ENCODE data around the gene DGKA.

Gene DGKA

GRCh38 chr12:55931780-55932550 is 1.0 kb downstream of the DGKA start:
- DNase-seq: peak; percentile 44

DNA sequence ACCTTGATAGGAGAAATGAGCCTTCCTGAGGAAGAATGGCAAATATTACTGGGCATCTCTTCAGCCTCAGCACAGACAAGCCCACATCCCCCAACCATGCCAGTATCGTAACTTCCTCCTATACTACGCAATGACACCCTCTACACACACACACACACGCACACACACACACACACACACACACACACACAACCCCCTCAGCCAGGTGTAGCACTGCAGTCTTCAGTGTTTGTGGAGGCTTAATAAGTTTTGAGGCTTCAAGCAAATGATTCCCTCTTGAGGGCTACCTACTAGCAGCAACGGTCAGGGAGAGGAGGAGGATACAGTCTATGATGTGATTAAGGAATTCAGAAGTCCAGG is 1.6 kb downstream of the DGKA start:
- no peak for DNase-seq

GRCh38 chr12:55933169-55933798 is 2.3 kb downstream of the DGKA start:
- peak; percentile 75 for DNase-seq

DNA sequence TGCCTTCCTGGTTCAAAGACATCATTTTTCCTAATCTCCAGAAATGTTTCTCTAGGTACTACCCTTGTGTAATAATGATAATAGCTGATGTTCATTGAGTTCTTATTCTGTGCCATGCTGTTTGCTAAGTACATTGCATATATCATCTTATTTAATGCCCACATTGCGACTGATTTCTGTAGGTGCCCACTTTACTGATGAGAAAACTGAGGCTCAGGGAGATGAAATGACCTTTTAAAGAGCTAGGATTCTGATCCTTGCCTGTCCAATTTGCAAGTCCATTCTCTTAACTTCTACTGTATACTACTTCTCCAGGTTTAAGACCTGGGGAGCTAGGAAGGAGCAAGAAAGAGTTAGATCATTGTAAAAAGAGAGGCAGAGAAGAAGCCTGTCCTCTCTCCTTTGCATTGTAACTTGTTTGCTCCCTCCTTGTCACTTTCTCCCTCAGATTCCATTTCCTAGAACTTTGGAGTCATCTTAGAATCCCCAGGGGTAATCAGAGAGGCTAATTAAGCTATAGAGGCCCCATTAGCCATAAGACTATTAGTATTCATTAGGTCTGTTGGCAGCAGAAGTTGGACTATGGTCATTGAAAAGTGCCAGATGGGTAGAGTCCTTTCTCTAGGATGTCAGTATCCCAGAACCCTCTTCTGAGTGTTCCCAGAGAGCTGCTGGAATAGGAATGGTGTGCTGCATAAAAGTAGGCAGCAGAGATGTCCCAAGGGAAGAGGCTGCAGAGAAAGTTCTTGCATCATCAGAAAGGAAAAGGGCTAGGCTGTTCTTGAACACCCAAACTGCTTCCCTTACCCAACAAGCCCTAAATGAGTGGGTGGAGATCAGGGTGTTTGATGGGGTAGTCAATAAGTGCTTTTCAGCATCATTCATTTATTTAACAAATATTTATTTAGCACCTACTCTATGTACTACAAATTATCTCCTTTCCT is 3.1 kb downstream of the DGKA start:
- DNase-seq: no peak

GRCh38 chr12:55934773-55935172 is 3.8 kb downstream of the DGKA start:
- no peak for DNase-seq

- DNase-seq: no peak
Observed at GRCh38 chr12:55935738-55936151, 4.8 kb downstream of the DGKA start.

DNA sequence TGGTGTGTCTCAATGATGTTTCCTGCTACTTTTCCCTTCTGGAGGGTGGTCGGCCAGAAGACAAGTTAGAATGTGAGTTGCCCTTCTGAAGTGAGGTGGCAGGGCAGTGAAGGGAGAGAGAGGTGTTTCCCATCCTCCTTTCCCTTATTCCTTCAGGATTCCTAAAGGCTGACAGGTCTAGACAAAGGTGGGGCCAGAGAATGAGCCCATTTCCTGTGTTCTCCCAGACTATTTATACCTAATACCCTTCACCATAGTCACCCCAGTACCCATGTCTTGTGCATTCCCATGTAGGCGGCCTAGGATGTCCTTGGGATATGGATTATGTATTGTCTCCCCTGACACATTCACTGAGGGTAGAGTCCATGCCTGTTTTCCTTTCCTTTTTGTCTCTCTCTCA is 7.0 kb downstream of the DGKA start:
- DNase-seq: no peak

DNA sequence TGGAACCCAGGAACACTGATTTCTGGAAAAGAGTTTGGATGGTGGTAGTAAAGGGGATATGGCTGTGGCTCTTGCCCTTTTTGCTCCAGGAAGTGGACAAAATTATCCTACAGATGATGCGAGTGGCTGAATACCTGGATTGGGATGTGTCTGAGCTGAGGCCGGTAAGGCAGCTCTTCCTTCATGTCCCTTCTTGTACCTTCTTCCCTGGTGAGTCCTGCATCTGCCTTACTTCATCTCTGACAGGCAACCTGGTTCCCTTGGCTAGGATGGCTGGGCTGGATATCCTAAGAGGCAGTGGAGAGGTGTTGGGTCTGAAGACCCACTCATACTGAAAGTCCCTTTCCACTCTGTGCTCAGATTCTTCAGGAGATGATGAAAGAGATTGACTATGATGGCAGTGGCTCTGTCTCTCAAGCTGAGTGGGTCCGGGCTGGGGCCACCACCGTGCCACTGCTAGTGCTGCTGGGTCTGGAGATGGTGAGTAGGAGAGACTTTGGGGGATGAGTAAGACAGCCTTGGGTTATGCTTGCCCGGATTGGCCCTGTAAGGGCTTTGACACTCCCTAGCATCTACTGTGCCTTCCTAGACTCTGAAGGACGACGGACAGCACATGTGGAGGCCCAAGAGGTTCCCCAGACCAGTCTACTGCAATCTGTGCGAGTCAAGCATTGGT is 8.0 kb downstream of the DGKA start:
- no peak for DNase-seq

DNA sequence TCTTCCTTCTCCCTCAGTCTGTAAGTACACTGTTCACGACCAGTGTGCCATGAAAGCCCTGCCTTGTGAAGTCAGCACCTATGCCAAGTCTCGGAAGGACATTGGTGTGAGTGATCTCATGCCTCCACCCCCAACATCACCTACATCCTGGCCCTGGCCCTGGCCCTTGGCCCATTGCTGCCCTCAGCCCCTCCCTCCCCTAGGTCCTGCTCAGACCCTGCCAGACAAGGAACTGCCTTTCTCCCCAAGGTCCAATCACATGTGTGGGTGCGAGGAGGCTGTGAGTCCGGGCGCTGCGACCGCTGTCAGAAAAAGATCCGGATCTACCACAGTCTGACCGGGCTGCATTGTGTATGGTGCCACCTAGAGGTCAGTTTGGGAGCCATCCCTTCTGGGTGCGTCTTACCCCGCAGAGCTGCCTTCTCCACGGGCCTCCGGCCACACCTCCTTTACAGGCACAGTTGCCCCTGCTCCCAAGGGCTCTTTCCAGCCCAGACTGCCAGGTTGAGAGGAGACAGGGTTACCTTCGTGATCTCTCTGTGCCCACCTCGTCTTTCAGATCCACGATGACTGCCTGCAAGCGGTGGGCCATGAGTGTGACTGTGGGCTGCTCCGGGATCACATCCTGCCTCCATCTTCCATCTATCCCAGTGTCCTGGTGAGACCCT is 9.2 kb downstream of the DGKA start:
- DNase-seq: peak; percentile 83

GRCh38 chr12:55942055-55942454 is 11.1 kb downstream of the DGKA start:
- no peak for DNase-seq

GRCh38 chr12:55942577-55943136 is 11.7 kb downstream of the DGKA start:
- no peak for DNase-seq

DNA sequence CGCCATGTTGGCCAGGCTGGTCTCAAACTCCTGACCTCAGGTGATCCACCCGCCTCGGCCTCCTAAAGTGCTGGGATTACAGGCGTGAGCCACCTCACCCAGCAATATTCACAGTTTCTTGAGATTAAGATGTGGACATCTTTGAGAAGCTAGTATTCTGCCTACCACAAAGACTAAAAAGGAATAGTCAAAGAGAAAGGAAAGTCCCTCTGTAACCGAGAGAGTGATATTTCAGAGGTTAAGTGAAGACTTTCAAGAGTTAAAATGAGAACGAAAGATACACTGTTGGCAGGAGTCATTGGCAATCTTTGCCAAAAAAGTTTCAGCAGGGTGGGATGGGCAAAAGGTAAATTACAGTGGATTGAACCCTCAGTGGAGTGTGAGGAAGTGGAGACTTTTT is 15.6 kb downstream of the DGKA start:
- no peak for DNase-seq

DNA sequence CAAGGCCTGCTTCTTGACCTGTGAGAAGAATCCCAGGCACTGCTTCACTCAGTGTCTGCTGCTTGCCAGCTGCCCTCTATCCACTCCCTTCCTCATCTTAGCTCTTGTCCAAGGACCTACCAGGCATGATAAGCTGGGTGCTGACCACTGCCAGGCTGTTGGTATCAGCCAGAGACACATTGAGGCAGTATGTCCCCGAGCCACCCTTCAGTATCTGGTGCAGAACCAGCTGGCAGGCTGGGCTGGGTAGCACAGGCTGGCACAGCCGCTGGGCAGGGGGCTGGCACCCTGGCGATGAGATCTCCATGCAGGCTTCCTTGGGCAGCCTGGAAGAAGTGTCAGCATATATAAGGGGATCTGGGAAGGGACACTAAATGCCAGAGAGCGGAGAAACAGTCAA is 24.4 kb downstream of the DGKA start:
- DNase-seq: no peak

DNA sequence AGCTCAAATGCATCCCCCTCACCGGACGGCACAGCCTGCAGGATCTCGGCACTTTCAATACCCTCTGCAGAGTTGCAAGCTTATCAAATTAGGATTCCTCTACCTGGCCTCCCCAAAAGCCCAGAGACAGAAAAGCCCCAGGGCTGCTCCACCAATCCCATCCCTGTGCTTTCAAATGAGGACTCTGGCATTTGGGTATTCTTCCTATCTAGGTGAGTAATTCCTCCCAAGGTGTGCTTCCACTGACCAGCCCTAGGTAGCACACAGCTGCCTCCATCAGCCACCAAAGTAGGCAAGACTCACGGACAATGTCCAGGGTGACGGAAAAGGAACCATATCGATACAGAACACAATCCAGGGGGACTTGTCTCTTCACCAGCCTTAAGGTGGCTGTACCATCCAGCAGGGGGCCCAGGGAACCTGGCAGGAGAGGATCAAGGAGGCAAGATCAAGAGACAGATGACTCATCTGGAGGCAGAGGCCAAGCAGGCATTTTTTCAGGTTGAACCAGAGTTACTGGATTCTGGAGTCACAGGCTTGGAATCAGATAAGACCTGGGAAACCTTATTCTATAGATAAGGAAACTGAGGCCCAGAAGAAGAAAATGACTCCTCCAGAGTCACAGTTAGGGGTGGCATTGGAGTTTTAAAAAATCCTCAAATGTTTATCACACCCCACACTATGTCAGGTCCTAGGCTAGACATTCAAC is 25.0 kb downstream of the DGKA start:
- peak; percentile 69 for DNase-seq

- no peak for DNase-seq
Observed at GRCh38 chr12:55957106-55957859, 26.3 kb downstream of the DGKA start.

- no peak for DNase-seq
Observed at GRCh38 chr12:55963760-55964159, 32.8 kb downstream of the DGKA start.

DNA sequence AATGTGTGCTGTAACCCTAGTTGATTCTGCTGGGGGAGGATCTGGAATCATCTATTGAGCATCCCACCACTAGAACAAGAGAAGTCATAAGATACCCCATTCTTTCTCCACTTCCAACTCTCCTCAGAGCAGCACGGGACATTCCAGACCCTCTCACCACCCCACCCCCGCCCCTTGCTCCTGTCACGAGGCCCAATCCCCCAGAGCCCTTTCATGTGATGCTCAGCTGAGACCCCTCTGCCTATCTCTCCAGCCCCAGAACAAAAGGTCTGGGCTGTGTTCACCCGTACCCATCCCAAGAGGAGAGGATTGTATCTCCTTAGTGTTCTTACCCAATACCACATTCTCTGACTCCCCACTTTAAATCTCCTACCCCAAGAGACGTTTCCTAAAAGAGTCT is 34.3 kb downstream of the DGKA start:
- no peak for DNase-seq

DNA sequence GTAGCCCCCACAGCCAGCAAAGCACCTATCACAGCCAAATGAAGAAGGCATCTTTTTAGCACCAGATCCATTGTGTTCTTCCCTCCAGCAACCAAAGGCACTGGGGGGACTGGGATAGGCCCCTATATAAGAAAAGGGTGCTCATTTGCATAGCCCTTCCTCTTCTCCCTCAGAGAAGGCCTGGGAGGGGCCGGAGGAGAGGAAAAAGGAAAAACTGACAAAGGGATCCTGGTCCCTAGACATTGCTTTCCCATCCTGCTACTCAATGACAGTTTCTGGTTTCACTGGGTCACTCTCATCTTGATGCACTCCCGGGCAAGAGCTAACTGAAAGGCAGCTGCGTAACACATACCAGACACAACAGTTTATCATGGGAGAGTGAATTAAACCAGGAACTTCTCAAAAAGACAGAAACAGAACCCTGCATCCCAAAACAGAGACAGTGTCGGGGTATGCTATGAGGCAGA is 35.0 kb downstream of the DGKA start, which contains the start of gene PMEL:
PMEL (minus strand) TSS at position 102 of the 467 bp plus-strand sequence; CDS start at position 71, 31 bp downstream.
- DNase-seq: no peak

GRCh38 chr12:55966408-55967281 is 35.7 kb downstream of the DGKA start, which contains the start of gene CDK2:
CDK2 (plus strand) TSS chr12:55966830; CDS start chr12:55967009, 179 bp downstream.
- DNase-seq: peak; percentile 89
